ENCODE measurements around the gene FLNA.

DNA sequence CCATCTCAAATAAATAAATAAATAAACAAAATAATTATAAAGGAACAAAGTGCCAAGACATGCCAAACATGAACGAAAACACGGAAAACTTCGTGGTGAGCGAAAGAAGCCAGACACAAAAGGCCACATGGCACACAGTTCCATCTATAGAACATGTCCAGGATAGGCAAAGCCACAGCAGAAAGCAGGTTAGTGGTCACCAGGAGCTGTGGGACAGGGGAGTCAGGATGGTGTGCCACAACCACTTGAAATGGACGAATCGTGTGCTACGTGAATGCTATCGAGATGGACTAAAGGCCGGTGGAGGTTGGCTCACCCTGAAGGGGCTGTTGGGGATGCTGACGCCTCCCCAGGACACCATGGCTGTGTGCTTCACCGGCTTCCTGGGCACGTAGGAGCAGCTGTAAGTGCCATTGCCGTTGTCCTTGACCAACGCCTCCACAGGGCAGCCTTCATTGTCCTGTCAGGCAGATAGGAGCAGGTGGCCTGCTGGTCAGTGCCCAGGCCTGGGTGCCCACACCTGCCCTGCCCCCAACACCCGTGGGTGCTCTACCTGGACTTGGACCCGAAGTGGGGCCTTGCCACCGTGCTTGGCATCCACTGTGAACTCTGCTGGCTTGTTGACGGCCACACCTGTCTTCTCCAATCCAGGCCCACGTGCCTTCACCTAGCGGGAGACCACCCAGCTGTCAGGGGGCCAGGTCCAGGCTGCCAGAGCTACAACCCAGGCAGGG, 10.6 kb downstream of the FLNA start:
- TF ChIP-seq ZNF274 (IDR thresholded peaks at IDR 0.05; ENCODE audit: low read depth, low read length) (no peak), YY1 (IDR thresholded peaks at IDR 0.05; ENCODE audit: insufficient read depth, insufficient read length) (no peak), SUZ12 (IDR thresholded peaks at IDR 0.05; ENCODE audit: extremely low read depth, insufficient read depth, insufficient read length) (no peak)
